ENCODE results near the gene B4GALNT3. TPM values are rescaled to one million over a fixed set of nuclear protein-coding genes. Genes with fewer than 3 reads are reported as not detected.

Gene B4GALNT3
- total RNA-seq, 2 donors from 2014 or later: 19.3 to 29.0 TPM

- H3K27me3 ChIP-seq: no peaks in the 10 kb centered on the region
- no peak for DNase-seq (ENCODE audit: low spot score)
- H3K4me3 ChIP-seq: no peak overlapping the region
- no peaks in the 10 kb centered on the region for H3K9me3 ChIP-seq
- TF ChIP-seq, protein P1, sequence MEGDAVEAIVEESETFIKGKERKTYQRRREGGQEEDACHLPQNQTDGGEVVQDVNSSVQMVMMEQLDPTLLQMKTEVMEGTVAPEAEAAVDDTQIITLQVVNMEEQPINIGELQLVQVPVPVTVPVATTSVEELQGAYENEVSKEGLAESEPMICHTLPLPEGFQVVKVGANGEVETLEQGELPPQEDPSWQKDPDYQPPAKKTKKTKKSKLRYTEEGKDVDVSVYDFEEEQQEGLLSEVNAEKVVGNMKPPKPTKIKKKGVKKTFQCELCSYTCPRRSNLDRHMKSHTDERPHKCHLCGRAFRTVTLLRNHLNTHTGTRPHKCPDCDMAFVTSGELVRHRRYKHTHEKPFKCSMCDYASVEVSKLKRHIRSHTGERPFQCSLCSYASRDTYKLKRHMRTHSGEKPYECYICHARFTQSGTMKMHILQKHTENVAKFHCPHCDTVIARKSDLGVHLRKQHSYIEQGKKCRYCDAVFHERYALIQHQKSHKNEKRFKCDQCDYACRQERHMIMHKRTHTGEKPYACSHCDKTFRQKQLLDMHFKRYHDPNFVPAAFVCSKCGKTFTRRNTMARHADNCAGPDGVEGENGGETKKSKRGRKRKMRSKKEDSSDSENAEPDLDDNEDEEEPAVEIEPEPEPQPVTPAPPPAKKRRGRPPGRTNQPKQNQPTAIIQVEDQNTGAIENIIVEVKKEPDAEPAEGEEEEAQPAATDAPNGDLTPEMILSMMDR (IDR thresholded peaks at IDR 0.05): no peak
- no peak overlapping the region for H3K27ac ChIP-seq
- H3K4me1 ChIP-seq: peaks cover 0 to 8% of the 10 kb centered on the region in 2 donors
- H3K36me3 ChIP-seq: no peaks in the 10 kb centered on the region
These were observed 12.6 kb upstream of the B4GALNT3 start for GRCh38 chr12:447141-447540.

DNA sequence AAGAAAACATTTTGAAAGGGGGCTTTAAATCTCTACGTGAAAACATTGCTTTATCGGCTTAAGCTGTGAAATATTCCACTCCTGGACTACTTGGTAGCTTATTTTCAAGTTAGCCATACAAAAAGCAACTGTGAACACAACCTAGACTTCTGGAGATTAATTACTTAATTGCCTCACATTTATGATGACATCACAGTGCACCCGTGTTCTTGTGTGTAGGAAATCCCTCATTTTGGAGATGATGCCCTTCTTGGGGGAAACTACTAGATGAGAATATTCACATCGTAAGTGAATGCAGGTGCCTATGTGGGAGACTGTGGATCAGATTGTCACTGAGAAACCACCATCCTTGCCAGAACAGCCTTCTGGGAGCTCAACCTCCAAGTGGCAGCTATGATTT lies 10.5 kb upstream of the B4GALNT3 start:
- TF ChIP-seq, protein P1 (IDR thresholded peaks at IDR 0.05): no peak
- Histone ChIP-seq H3K36me3 (no peaks in the 10 kb centered on the region), H3K27me3 (no peaks in the 10 kb centered on the region), H3K4me1 (peaks cover 0 to 8% of the 10 kb centered on the region in 2 donors), H3K9me3 (no peaks in the 10 kb centered on the region), H3K4me3 (no peak overlapping the region), H3K27ac (no peak overlapping the region)
- DNase-seq (ENCODE audit: low spot score): no peak

DNA sequence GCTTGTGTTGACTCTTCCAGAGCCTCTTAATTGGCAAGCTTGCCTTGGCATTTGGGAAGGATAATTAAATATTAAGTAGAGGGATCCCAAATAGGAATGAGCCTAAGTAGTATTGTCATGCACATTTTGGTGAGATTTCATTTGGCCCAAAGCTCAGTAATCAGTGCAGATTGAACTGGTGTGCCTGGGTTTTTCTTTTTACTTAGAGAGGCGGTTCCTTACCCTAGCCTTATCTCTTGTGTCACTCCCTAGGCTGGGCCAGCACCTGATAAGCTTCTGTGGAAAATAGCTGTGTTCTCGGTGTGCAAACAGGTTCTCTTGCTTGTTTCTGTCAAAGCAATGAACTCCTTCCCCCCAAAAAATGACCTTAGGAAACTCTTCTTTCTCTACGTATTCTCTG lies 9.3 kb upstream of the B4GALNT3 start:
- DNase-seq (ENCODE audit: low spot score): no peak
- no peak overlapping the region for H3K27ac ChIP-seq
- H3K9me3 ChIP-seq: no peaks in the 10 kb centered on the region
- H3K36me3 ChIP-seq: no peaks in the 10 kb centered on the region
- H3K4me3 ChIP-seq: no peak overlapping the region
- TF ChIP-seq, protein P1 (IDR thresholded peaks at IDR 0.05): no peak
- H3K4me1 ChIP-seq: peaks cover 0 to 13% of the 10 kb centered on the region in 2 donors
- no peaks in the 10 kb centered on the region for H3K27me3 ChIP-seq

- TF ChIP-seq, protein P1 (IDR thresholded peaks at IDR 0.05): no peak
- Histone ChIP-seq H3K36me3 (no peaks in the 10 kb centered on the region), H3K4me1 (peaks cover 0 to 13% of the 10 kb centered on the region in 2 donors), H3K9me3 (no peaks in the 10 kb centered on the region), H3K27me3 (no peaks in the 10 kb centered on the region), H3K4me3 (no peak overlapping the region), H3K27ac (no peak overlapping the region)
- no peak for DNase-seq (ENCODE audit: low spot score)
These were observed 7.0 kb upstream of the B4GALNT3 start for GRCh38 chr12:452667-453210.

- H3K4me3 ChIP-seq: no peak overlapping the region
- peaks cover 0 to 3% of the 10 kb centered on the region in 2 donors for H3K27me3 ChIP-seq
- H3K36me3 ChIP-seq: no peaks in the 10 kb centered on the region
- H3K9me3 ChIP-seq: no peaks in the 10 kb centered on the region
- no peak for DNase-seq (ENCODE audit: low spot score)
- TF ChIP-seq, protein P1 (IDR thresholded peaks at IDR 0.05): no peak
- H3K4me1 ChIP-seq: peaks cover 0 to 19% of the 10 kb centered on the region in 2 donors
- H3K27ac ChIP-seq: peak overlapping the region; percentile 82 to 88
These were observed 4.9 kb upstream of the B4GALNT3 start for GRCh38 chr12:454833-455232.

- Histone ChIP-seq H3K36me3 (no peaks in the 10 kb centered on the region), H3K27me3 (peaks cover 0 to 3% of the 10 kb centered on the region in 2 donors), H3K9me3 (no peaks in the 10 kb centered on the region), H3K4me1 (peaks cover 0 to 22% of the 10 kb centered on the region in 2 donors), H3K27ac (peak overlapping the region; percentile 82 to 88), H3K4me3 (no peak overlapping the region)
- DNase-seq (ENCODE audit: low spot score): no peak
- TF ChIP-seq, protein P1 (IDR thresholded peaks at IDR 0.05): no peak
These were observed 3.9 kb upstream of the B4GALNT3 start for GRCh38 chr12:455821-456220.

All from right atrium auricular region (tissue), 2 donors.